Stimulated activated CD8-positive, alpha-beta memory T cell treated with anti-CD3 and anti-CD28 coated beads, Interleukin-4, amount 100 ng/mL, for 24 hours (primary cell): ENCODE data around the gene COL9A3.

Experiments used
- DNase-seq: peaks from one replicate; pipeline ENCODE4 v3.0.0-alpha.2; 2020; ENCODE audit warnings: low read depth

The COL9A3 gene

DNA sequence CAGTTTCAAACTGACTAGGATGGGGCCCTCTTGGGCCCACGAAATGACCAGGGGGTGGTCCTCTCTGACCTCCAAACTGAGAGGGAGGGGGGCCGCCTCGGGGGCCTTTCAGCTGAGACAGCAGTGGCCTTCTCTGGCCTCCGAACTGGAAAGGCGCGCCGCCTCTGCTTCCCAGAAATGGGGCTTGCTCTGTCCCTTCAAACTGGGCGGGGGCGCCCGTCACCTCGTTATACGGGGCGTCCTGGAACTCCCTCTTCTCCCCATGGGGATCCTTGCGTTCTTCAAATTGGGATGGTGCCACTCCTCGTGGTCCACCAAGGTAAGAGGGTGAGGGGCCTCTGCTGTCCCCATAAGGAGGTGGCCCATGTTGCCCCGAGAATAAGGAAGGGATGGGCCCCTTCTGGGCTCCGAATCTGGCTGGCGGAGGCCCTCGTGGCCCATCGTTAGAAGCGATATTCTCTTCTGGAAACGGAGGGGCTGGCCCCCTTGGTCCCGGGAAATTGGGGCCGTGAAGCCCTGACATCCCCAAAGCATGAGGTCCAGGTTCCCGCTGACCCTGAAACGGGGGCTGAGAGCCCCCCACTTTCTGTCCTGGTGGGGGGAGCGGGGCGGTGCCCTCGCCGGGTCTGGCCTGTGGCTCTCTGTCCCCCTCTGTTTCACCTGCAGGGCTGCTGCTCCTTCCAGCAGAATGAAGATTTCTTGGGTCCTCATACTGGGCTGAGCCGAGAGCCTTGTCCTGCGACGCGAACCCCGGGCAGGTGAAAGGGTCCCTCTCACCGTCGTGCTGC is 63.5 kb downstream of the COL9A3 start:
- no peak for DNase-seq

DNA sequence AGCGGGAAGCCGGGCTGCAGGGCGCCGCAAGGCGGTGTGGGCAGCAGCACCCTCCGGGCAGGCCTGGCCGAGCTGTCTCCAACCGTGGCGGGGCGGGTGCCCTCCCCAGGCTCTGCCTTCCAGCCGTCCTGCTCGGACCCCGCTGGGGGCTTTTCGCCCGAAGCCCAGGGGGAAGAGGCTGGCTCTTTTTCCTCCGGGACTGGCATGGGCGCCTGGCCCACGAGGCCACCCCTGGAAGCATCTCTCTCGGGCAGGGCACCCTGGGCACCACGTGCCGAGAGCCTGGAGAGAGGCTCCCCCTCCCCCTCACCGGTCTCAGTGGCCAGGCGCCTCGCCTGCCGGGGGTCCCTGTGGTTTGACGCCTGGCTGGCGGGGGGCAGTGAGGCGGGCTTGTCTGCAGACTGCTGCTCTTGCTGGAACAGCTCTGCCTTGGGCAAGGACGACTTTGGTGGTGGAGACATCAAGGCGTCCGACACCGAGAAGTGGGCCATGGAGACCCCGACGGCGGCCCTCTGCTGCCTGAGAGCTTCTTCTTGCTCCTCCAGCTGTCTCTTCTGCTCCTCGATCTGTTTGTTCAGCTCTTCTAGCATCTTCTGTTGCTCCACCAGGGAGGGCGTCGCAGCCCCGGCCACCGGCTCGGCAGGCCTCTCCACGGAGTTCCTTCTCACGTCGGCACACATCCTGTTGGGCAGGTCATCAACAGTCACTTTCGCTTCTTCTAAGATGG is 64.2 kb downstream of the COL9A3 start:
- no peak for DNase-seq

GRCh38 chr20:62881662-62882395 is 65.0 kb downstream of the COL9A3 start:
- no peak for DNase-seq

- DNase-seq: no peak
Observed at GRCh38 chr20:62882426-62882825, 65.6 kb downstream of the COL9A3 start.

- DNase-seq: no peak
Observed at GRCh38 chr20:62884556-62884955, 67.7 kb downstream of the COL9A3 start.

- no peak for DNase-seq
Observed at GRCh38 chr20:62885046-62885895, 68.4 kb downstream of the COL9A3 start.

DNA sequence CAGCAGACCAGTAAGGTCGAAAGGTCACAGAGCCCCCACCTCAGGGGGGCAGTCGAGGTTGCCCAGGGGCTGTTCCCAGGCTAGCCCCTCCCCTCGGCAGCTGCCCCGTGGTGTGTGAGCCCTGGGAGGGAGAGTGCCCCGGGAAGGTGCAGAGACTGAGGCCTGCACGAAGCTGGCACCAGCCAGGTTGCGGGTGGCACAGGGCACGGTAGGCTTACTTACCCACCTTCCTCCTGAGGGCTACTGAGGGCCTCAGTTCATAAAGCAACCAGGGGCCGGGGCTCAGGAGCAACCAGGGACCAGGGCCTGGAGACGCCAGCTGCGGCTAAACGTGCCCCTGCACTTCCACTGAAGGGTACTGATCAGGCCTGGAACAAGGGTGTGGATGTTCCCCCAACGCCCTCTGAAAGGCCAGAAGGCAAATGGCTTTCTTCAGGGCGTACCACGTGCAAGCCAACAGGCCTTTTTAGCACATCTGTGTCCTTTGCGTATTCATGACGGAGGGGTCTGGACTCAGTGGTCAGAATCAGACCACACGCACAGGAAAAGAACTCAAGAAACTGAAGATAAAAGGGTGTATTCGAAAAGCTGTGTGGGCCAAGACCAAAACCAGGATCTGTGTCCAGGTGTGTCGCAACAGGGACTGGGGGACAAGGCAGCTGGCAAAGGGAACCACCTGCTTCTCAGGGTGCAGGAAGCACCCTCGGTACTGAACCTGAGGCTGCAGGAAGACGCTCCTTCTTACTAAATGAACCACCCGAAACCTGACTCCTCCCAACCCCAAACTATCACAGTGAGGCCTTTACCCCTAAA is 69.3 kb downstream of the COL9A3 start:
- no peak for DNase-seq

DNA sequence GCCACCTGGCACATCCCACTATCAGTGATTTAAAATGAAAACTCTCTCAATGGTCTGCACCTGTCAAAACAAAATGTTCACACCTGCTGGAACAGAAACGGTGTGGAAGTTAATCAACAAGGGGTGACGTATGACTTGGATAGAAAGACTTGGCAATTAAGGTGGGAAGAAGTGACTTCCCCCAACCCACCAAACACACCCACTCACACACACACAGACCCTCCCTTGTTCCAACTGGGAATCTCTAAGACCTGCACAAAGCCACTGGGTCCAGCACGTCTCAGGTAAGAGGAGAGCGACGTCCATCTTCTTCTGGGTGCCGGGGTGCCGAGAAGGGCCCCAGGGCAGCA is 69.8 kb downstream of the COL9A3 start:
- DNase-seq: no peak

GRCh38 chr20:62887152-62887859 is 70.5 kb downstream of the COL9A3 start:
- DNase-seq: no peak

GRCh38 chr20:62887860-62888239 is 71.0 kb downstream of the COL9A3 start:
- DNase-seq: no peak

DNA sequence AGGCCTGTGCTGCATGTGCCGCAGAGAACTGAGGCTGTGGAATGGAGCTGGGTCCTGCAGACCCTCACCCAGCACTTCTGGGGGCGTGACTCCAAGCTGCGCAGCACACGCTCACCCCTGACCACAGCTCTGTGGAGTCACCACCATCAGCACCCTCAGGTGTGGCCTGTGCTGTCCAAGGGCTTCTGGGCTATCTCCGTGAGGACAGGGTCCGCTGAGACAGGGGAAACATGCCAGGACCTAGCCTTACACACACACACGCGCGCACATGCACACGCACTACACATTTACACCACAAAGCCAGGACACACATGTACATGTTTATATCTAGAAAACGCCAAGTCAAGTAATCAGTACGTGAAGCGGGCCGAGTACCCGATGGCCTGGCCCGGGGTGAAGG is 71.6 kb downstream of the COL9A3 start:
- no peak for DNase-seq

DNA sequence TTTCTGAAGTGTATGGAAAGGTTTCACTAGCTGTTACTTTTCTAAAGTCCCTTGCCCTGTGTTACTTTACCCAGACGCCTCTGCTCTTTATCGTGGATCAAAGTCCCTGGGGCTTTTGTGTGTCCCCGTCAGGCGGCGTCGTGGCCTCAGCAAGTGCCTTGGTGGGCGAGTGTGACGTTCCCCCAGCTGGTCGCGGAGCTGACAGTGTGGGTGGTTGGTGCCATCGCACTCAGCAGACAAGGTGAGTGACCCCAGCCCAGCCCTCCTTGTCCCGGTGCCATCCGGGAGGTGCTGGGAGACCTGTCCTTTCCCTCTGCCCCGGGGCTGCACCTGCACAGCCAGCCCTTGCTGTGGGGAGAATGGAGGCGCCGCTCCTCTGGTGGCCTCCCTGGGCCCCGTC is 72.1 kb downstream of the COL9A3 start:
- DNase-seq: no peak

DNA sequence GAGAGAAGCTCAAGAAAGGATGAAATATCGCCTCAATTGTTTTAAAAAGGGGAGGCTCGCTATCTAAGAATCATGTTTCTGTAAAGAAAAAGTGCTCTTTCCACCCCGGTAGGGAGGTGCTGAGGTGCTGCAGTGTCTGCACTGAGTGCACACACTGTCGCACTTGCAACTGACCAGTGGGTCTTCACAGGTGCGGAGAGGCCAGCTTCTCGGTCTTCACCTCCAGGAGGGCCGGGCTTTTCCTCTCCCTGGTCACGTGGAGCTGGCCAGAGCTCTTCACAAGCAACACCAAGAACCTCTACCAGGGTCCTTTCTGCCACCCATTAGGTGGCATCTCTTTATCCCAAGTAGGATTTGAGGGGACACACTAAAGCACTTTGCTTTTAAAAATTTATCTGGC is 72.6 kb downstream of the COL9A3 start:
- DNase-seq: no peak

- DNase-seq: no peak
Observed at GRCh38 chr20:62889871-62890270, 73.0 kb downstream of the COL9A3 start.

DNA sequence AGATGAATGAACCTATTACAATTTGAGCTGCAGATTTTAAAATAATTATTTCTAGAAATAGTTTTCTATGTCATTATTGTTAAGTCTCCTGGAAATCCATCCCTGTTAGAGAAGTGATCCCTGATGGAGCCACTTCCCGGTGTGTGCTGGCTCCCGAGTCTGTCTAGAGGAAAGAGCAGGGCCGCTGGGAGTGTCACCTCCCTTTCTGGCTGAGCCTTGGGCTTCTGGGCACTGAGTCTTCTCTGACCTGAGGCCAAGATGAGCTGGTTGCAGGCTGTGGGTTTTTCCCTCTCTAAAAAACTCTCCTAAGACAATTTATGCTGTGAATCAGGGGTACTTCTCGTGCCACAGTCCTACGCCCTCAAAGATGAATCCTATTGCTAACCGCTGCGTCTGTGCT is 73.6 kb downstream of the COL9A3 start:
- DNase-seq: no peak
